Thyroid gland (tissue), 4 donors: Measurements from ENCODE around the gene ARL2BP. TPM values are rescaled to one million over a fixed set of nuclear protein-coding genes. Genes with fewer than 3 reads are reported as not detected.

Source experiments
- DNase-seq, 2 donors: peaks; one replicate each; pipeline ENCODE4 v3.0.0-alpha.2; 2019
- H3K27ac ChIP-seq, 3 donors: fragments of 200-600 bp; sonication (generic); 1 replicate in 2 of 3; 2 replicates in 1 of 3; pipeline ENCODE4 v1.5.1; 2016 to 2019; ENCODE audit warnings: mild to moderate bottlenecking in 1 of 3, moderate library complexity in 1 of 3
- H3K27me3 ChIP-seq: fragments of 200-600 bp; sonication (generic); one replicate; pipeline ENCODE4 v1.5.1; 2019
- H3K36me3 ChIP-seq, 2 donors: fragments of 200-600 bp; sonication (generic); one replicate each; pipeline ENCODE4 v1.5.1; 2016 to 2019
- H3K4me1 ChIP-seq, 2 donors: fragments of 200-600 bp; sonication (generic); one replicate each; pipeline ENCODE4 v1.5.1; 2017 to 2019
- H3K4me3 ChIP-seq, 3 donors: fragments of 200-600 bp; sonication (generic); replicated peaks in 1 of 3; 1 replicate in 2 of 3; 2 replicates in 1 of 3; pipeline ENCODE4 v1.5.1; 2016; ENCODE audit warnings: mild to moderate bottlenecking in 1 of 3
- H3K9me3 ChIP-seq: fragments of 200-600 bp; sonication (generic); one replicate; pipeline ENCODE4 v1.5.1; 2017
- POLR2A ChIP-seq, 2 donors: fragments of 450-650 bp; IDR thresholded peaks; one replicate each; pipeline ENCODE4 v1.6.1; 2017; ENCODE audit warnings: antibody characterized with exemption in 2 of 2, mild to moderate bottlenecking in 2 of 2, moderate library complexity in 1 of 2
- WGBS, 2 donors: methylation state at CpG; one replicate each; pipeline ENCODE4 v1.1.5; 2017; 5-methylcytosine and 5-hydroxymethylcytosine counted together
- intact Hi-C: fragments of 100-400 bp; cut with DNase I; formaldehyde crosslinking; loops from one replicate; pipeline ENCODE4 v1.15.1; 2023
- total RNA-seq, 4 donors: library from RNA; depleted of rRNA; stranded (reverse); fragments of >200 nt; gene quantifications; one replicate each; pipeline ENCODE4 v1.2.3, GENCODE V29; 2016
- TF ChIP-seq, protein P1 (sequence below), 6 experiments: fragments of 200-600 bp in 3 of 6; fragments of 450-650 bp in 3 of 6; sonication (generic) in 3 of 6; IDR thresholded peaks; one replicate each; pipeline ENCODE4 v1.5.1; 2016 to 2019; ENCODE audit warnings: antibody characterized with exemption in 6 of 6, mild to moderate bottlenecking in 2 of 6, inconsistent platforms in 1 of 6, moderate library complexity in 1 of 6

The ARL2BP gene
- total RNA-seq, 4 donors from 2014 or later: 51.2 to 68.9 (median 60.0) TPM

DNA sequence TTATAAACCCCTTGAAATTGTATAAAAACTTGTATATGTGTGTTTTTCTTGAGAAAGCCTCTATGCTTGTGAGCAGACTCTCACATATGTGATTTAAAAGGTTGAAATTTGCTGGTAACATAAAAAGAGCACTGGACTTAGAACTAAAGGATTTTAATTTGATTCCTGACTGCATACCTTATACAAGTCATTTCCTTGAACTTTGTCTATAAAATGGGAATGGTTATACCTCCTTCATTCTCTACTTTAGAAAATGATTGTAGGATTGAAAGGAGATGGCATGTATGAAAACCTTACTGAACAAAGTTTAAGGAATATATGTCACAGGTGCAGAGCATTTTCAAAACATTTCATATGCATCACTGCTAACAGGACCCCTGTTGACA, 10.4 kb upstream of the ARL2BP start:
- H3K4me3 ChIP-seq: no peak overlapping the region

DNA sequence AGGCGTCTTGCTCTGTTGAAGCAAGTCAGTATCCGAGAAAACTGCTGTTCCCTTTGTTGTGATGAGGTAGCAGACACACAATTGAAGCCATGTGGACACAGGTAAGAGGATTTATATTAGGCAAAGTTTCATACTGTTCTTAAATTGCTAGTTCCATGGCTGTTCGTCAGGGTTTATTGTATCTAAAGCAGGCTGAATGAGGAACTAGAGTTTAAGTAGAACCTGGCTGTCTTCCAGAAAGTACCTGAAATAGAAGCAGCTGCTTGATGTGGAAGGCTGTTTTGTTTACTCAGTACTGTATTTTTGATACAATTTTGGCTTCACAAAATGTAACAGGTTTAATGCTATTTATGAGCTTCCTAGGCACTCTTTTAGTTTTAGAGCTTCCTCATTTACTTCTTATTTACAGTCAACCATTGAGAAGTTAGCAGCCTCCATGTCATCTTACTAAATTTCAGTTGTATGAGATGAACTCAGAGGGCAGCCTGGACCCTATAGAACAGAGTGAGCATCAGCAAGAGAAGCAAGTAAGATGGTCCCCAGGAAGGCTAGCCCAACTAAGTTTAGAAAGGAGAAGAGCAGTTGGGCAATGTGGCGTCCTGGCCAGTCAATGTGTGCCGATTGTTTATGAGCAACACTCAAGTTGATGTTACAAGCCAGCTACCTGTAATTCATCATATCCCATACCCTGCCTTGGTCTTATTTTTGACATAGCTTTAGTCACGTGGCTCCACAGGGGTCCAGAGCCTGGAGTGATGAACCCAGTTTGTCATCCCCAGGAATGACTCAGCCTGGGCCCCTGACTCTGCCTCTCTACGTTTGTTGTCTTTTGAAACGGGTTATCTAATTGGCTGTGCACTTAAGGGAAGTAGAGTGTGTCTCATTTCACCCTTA, 9.7 kb upstream of the ARL2BP start:
- WGBS, 2 donors: 62% methylated on average over 8 of the region's 8 CpGs
- Histone ChIP-seq H3K27me3 (no peaks in the 10 kb centered on the region), H3K36me3 (peaks cover 21 to 26% of the 10 kb centered on the region in 2 donors), H3K4me1 (peaks cover 5 to 14% of the 10 kb centered on the region in 2 donors), H3K4me3 (no peak overlapping the region), H3K9me3 (no peaks in the 10 kb centered on the region), H3K27ac (peak overlapping the region in 2 of 3 donors; percentile 15 to 24)
- intact Hi-C loops: no loop called here
- no peak for DNase-seq
- TF ChIP-seq, protein P1, sequence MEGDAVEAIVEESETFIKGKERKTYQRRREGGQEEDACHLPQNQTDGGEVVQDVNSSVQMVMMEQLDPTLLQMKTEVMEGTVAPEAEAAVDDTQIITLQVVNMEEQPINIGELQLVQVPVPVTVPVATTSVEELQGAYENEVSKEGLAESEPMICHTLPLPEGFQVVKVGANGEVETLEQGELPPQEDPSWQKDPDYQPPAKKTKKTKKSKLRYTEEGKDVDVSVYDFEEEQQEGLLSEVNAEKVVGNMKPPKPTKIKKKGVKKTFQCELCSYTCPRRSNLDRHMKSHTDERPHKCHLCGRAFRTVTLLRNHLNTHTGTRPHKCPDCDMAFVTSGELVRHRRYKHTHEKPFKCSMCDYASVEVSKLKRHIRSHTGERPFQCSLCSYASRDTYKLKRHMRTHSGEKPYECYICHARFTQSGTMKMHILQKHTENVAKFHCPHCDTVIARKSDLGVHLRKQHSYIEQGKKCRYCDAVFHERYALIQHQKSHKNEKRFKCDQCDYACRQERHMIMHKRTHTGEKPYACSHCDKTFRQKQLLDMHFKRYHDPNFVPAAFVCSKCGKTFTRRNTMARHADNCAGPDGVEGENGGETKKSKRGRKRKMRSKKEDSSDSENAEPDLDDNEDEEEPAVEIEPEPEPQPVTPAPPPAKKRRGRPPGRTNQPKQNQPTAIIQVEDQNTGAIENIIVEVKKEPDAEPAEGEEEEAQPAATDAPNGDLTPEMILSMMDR (IDR thresholded peaks at IDR 0.05): no peak
- TF ChIP-seq POLR2A (IDR thresholded peaks at IDR 0.05): no peak

More for the DNA sequence above, 10.4 kb upstream of the ARL2BP start:
- peak overlapping the region in 2 of 3 donors; percentile 4 to 24 for H3K27ac ChIP-seq
- TF ChIP-seq, protein P1 (IDR thresholded peaks at IDR 0.05): no peak
- TF ChIP-seq POLR2A (IDR thresholded peaks at IDR 0.05): no peak
- H3K4me1 ChIP-seq: peaks cover 5 to 14% of the 10 kb centered on the region in 2 donors
- no peaks in the 10 kb centered on the region for H3K27me3 ChIP-seq
- no peaks in the 10 kb centered on the region for H3K9me3 ChIP-seq
- intact Hi-C loops: no loop called here
- peaks cover 21 to 26% of the 10 kb centered on the region in 2 donors for H3K36me3 ChIP-seq
- no peak for DNase-seq

DNA sequence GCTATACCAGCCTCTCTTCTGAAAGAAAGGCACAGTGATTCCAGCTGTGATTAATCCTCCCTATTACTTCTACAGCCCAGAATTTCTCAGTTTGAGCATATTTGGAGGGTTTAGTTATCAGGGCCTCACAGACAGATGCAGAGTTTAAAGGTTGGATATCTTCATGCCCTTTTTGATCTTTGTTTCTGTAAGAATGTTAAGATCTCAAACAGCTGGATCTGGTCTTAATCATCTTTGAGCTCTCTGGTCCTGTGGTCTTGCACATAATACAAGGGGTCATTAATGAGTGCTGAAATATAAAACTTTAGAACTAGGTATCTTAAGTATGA, 9.1 kb upstream of the ARL2BP start:
- Histone ChIP-seq H3K36me3 (peaks cover 19 to 20% of the 10 kb centered on the region in 2 donors), H3K27me3 (no peaks in the 10 kb centered on the region), H3K9me3 (no peaks in the 10 kb centered on the region), H3K4me3 (no peak overlapping the region), H3K4me1 (peaks cover 5 to 14% of the 10 kb centered on the region in 2 donors), H3K27ac (no peak overlapping the region)
- TF ChIP-seq, protein P1 (IDR thresholded peaks at IDR 0.05): no peak
- no peak for TF ChIP-seq POLR2A (IDR thresholded peaks at IDR 0.05)
- no peak for DNase-seq
- intact Hi-C loops: no loop called here

DNA sequence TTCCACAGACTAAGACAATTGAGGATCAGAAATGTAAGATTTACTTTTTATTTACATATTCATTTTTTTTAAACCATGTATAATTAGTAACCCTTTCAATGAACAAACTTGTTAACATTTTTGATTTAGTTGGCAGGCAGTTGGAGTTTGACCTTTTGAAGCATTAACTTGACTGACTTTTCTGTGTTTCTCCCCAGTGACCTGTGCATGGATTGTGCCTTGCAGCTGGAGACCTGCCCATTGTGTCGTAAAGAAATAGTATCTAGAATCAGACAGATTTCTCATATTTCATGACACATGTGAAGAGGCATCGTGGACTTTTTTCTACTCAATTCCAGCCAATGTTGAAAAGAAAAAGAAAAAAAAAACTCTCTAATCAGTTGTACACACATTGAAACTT, 6.4 kb upstream of the ARL2BP start:
- no peak overlapping the region for H3K4me3 ChIP-seq
- peaks cover under 1 to 4% of the 10 kb centered on the region in 2 donors for H3K36me3 ChIP-seq
- no peak overlapping the region for H3K27ac ChIP-seq
- no peaks in the 10 kb centered on the region for H3K9me3 ChIP-seq
- TF ChIP-seq, protein P1 (IDR thresholded peaks at IDR 0.05): no peak
- TF ChIP-seq POLR2A (IDR thresholded peaks at IDR 0.05): no peak
- no peaks in the 10 kb centered on the region for H3K27me3 ChIP-seq
- intact Hi-C loops: no loop called here
- H3K4me1 ChIP-seq: peaks cover 5 to 14% of the 10 kb centered on the region in 2 donors
- WGBS, 2 donors: 87 to 91% methylated on average over 2 of the region's 2 CpGs
- no peak for DNase-seq

DNA sequence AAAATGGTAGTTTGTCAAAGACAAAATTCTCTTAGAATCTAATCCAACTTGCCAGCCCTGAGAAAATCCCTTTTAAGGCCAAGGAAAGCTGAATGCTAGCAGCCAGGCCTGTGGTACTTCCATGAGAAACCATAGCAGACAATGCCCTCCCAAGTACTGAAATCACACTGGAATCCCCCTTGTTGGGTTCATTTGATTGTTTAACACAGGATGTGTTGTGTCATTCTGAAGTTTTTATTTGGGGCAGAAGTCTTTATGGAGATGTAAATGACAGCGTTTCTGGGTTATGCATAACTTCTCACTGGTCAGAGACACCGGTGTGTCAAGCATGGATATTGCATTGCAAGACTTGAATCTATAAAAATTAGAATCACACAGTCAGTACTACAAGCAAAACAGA, 6.0 kb upstream of the ARL2BP start:
- Histone ChIP-seq H3K36me3 (peaks cover 0 to 4% of the 10 kb centered on the region in 2 donors), H3K4me1 (peaks cover 5 to 14% of the 10 kb centered on the region in 2 donors), H3K9me3 (no peaks in the 10 kb centered on the region), H3K4me3 (no peak overlapping the region), H3K27ac (no peak overlapping the region), H3K27me3 (no peaks in the 10 kb centered on the region)
- no peak for DNase-seq
- TF ChIP-seq, protein P1 (IDR thresholded peaks at IDR 0.05): no peak
- TF ChIP-seq POLR2A (IDR thresholded peaks at IDR 0.05): no peak
- WGBS, 2 donors: 76 to 87% methylated on average over 2 of the region's 2 CpGs
- intact Hi-C loops: no loop called here
